ENCODE measurements around the gene EFNB2.
A peak's percentile ranks its signal among the peaks of the same experiment; 100 is the strongest.

EFNB2 gene

GRCh38 chr13:106550570-106551135, 15.2 kb upstream of the EFNB2 start:
- no peak for DNase-seq (ENCODE audit: low spot score)

DNA sequence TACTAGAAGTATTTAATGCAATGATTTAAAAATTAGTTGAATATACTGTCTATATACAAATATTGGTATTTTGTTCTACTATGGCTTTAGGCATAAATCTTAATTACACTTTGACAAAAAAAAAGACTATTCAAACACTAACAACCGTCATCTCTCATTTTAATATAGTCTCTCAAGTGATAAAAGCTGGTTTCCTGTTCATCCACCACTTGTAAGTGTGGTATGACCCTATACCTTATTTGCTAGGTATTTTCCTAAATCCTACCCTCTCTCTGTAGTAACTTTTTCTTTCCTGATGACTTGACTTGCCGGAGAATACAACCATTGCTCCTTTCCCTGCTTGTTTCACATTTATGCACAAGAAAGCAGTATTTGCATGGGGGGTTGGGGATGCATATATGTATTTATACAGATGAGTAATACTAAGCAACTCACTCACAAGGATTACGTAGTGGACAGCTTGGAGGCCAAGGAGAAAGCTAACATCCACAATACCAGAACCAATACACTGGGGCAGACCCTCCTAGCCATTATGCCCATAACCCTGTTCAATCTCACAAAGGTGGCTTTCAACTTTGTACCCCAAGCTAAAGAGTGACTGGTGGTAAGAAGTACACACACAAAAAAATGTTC, 12.7 kb upstream of the EFNB2 start:
- DNase-seq (ENCODE audit: low spot score): no peak

DNA sequence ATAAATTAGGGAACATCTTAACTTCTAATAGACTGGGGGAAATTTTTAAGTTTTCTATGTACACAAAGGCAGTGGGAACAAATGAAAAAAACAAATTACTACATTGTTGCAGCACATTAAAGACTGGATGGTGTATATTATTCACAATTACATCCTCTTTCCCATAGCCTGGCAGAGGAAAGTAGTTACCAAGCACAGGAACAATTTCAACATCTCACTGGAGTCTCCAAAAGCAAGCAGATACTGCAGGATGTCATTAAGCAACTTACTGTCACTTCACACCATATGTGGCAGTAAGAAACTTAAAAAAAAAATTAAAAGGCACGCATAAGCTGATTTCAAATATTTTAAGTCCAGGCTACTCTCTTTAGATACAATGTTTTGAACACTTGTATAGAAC, 6.4 kb upstream of the EFNB2 start:
- DNase-seq (ENCODE audit: low spot score): no peak

- no peak for DNase-seq (ENCODE audit: low spot score)
Observed at GRCh38 chr13:106540613-106541012, 5.2 kb upstream of the EFNB2 start.

- DNase-seq (ENCODE audit: low spot score): no peak
Observed at GRCh38 chr13:106537521-106537920, 2.1 kb upstream of the EFNB2 start.

DNA sequence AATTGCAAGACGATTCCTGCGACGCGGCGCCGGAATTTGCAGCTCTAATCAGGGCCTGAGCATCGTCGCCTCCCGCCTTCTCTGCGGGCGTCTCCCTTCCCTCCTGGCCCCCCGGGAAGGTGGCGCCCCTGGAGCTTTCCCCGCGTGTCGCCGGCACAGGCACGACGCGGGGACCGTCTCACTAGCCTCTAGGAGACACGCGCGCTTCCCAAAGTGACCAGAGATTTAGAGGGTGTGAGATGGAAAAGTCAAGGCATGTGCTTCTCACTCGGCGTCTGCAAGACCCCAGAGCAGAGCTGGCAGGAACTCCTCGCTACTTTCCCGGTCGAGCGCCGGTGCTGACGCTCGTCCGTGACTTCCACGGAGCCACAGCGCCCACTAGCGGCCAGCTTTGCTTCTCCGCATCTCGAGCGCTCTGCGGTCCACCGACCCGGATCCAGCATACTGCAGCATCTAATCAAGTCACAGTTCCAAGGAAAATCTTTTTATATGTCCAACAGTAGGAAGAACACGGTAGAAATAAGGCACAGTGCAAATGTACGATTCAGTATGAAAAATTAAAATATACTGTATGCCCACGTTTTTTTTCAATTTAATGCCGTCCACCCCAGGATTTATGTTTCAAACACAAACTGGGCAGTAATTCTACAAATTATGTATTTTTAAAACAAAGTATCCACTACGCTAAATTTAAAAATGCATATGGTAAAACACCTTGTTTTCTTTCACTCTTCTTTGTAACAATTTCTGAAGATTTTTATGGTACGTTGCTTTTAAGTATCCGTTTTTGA, 977 bp upstream of the EFNB2 start:
- DNase-seq (ENCODE audit: low spot score): peak; percentile 89

GRCh38 chr13:106534639-106535551, 567 bp downstream of the EFNB2 start:
- no peak for DNase-seq (ENCODE audit: low spot score)

DNA sequence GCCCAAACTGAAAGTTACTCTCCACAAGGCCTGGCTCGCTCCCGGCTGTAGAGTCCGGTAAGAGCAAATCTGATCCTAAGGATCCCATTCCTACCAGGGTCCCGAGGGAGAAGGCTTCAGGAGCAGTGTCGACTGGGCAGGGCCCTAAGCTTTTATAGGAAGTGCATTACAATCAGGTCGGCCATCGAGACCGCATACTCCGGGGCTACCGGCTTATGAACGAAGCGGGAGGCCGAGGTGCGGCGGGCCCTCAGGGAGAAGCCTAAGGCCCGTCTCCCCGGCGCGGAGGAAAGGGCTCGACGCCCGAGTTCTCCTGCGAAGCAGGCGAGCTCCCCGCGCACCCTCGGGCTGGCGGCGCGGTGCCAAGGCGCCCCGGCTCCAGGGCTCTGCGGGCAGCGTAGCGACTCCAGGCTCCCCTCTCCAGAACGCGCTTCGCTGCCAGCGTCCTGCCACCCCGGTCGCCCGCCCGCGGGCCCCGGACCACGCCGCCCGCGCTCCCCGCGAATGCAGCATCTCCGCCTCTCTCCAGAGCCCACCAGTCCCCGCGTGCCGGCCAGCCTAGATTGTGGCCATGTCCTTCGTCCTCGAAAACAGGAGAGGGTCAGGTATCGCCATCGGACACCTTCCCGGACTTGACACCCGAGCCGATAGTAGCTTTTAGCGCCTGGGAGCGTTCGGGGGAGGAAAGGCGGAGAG, 1.4 kb downstream of the EFNB2 start:
- peak; percentile 60 for DNase-seq (ENCODE audit: low spot score)

DNA sequence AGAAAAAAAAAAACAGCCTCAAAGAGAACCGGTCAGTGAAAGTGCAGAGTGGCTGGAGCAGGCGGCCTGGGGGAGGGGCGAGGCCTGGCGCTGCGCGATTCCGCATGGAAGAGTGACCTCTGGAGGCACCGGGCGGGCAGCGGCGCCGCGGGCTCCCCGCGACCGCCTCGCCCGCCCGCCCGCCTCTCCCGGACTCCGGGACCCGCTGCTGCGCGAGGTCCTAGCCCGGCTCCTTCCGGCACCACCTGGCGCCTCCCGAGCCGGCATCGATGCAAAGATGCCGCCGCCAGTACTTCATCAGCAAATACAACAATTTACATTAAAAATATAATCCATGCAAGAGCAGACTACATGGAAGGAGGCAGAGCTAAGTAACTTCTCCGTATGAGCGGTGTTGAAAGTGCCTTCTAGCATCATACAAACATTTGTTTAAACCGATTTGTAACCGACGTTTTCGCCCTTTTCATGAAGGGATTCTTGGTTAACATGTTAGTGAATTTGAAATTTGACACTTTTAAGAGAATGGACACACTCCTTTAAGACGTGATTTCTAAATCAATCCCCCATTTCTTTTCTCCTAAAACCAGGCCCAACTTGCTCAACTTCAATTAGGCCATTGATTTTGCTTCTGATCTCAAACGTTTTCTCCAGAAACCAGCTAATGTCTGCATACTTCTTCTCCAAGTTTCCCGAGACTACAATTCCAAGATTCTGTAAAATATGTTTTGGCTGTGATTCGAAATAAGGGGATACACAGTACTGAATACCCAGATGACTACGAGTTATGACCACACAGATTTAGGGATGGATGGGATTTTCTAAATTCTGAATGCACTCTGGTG, 2.1 kb downstream of the EFNB2 start:
- DNase-seq (ENCODE audit: low spot score): peak; percentile 84

DNA sequence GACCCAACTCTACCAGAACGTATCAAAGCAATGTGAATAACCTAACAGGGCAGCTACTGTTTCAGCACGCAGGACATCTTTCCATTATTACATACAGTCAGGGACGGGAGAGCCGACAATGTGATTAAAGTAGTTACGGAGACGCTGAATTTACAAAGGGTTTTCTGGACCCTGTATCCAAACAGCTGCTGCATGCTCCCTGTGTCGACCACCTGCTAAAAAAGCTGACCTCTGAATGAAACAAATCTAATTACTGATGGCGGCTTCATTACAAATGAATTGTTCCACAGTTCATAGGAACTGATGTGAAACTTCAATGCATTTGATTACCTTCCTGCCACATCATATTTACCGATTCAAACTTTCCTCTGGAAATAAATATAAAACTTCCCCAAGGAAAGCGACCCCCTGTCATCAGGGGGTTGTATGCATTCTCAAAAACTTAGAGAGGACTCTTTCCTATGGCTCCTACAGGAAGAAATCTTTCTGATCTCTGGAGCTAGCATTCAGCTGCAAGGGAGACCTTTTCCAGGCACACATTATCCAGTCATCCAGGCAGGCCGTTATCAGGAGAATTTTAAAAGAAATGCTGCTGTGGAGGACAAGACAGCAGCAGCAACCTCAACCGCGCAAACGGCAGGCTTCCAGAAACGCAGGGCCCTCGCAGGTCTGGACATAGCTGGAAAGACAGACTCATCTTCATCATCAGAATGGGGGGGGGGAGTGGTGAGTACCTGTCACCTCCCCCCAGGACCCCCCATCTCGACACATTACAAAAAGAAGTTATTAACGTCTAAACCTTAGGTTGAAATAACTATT, 3.1 kb downstream of the EFNB2 start:
- DNase-seq (ENCODE audit: low spot score): no peak

DNA sequence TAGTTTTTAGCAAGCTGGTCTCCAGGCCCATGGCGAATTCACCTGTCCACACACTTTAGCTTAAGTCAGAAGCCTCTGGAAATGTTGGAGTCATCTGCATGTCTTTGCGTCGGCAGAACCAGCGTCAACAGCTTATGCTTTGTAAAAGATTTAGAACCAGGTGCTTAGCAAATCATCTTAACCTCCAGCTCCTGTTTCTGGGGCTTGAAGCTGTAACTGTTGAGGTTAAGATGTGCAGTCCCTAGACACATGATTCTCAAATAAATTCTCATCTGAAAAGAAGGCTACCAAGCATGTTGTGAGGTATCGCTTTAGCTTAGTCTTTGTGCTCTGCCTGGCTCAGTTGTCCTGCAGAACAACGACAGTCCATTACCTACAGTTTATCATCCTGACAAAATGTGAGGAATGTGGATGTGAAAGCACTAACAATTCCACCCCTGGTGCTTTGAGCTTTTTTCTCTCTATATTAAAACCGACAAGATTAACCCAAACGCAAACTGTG, 4.4 kb downstream of the EFNB2 start:
- no peak for DNase-seq (ENCODE audit: low spot score)

DNA sequence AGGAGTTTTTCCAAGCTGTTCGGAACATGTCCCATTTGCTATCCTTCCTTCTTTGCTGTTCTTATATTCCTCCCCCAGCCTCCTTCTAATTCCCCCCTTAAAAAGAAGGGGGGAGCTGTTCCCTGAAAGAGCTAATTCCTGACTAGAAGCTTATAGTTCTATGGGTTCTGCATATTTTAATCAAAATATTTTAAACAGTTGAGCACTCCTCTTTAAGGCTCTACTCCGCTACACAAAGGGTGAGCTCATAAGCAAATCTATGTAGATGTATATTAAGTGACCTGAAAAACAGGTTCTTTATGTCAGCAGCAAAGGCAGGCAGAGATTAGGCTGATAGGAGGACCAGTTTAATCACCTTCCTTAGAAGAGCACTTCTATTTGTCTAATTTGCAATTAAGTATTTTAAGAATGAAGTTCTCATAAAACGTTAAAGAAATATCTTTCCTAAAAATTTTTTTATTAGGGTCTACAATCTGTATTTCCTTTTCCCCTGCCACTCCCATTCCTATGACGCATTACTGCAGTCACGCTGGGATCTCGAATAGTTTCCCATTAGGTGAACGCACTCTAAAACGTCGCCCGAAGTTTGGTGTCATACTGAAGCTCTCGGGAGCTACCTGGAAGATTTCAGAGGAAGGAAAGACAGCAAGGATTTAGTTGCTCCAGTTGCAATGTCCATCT, 5.2 kb downstream of the EFNB2 start:
- DNase-seq (ENCODE audit: low spot score): no peak

GRCh38 chr13:106529415-106530170, 5.9 kb downstream of the EFNB2 start:
- no peak for DNase-seq (ENCODE audit: low spot score)

DNA sequence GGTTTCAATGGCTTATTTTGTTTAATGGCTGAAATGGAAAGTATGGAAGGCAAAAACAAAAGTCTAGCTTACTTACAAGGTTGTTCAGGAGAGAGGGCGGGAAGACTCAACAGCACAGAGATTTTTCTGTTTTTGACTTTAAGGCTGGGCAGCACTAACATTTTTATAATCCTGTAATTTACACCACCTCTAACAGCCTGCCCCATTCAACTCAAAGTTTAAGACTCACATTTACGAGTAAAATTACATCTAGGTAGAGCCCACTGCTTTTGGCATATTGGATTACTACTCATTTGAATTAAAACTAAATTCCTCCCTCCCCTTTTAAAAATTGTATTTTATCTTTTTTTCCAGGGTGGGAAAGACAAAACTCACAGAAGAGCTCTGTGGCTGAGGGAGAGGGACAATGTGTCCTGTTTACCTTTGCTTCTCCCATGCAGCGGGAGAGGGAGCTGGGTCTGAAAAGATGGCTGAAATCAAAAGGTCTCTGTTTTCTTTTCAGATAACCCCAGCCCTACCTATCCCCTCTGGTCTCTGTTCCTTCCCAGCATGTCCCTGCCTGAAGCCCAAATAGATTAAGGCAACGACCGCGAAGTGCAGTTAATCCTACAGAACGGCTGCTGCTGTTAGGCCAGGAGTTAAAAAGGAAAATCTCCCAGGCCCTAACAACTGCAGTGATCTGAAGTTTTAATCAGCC, 6.6 kb downstream of the EFNB2 start:
- DNase-seq (ENCODE audit: low spot score): no peak

- no peak for DNase-seq (ENCODE audit: low spot score)
Observed at GRCh38 chr13:106527826-106528225, 7.6 kb downstream of the EFNB2 start.

DNA sequence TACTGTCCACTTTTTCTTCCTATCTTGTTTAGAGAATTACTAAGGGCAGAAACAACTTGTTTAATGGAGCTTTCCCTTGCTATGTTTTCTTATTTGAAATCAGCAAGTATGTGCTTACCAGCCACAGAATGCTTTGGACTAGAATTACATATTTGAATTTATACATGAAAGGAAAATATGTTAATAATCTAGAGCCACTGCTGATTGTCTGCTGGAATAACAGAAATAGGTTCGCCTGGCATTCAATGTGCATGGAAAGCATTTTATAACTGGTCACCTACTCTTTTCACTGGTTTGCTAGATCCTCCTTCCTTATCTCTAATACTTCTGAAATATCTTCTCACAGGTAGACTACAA, 8.0 kb downstream of the EFNB2 start:
- no peak for DNase-seq (ENCODE audit: low spot score)

DNA sequence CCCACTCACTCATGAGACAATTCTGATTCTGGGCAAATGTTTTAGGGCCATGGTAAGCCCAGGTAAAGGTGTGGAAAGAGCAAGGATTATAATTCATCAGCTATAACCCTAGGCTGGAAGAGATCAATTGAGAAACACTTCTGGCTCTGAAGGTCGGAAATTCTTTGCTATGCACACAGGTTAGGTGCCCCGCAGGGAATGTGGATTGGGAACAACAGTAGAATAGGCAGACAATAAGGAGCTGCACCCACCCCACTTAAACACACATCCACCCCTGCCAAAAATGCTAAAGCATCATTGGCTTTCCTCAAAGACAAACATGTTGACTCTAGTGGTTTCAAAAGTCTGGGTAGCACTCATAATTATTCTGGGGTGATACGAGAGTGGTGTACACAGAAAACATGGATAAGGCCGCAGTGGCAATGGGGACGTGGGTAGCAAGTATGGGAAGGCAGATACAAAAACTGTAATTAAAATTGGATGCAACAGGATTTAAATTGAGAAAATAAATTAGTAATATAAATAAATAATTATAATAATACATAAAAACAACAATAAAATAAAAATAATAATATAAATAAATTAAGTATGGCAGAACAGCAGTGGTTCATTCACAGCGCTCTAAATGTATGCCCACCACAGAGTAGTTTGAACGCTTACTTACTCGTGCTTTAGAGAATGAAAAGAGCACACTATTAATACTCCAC, 8.6 kb downstream of the EFNB2 start:
- DNase-seq (ENCODE audit: low spot score): no peak
